Measurements from ENCODE around the gene PLPP4. TPM values are rescaled to one million over a fixed set of nuclear protein-coding genes. Genes with fewer than 3 reads are reported as not detected.

Gene PLPP4
- total RNA-seq, 1 experiment from 2014 or later = not detected

- no peaks in the 10 kb centered on the region for H3K36me3 ChIP-seq (ENCODE audit: insufficient read depth, low read length, poor library complexity, severe bottlenecking)
- TF ChIP-seq EZH2 (IDR thresholded peaks at IDR 0.05; ENCODE audit: borderline replicate concordance, low read depth, low read length, poor library complexity, severe bottlenecking) (no peak), CTCF (conservative IDR thresholded peaks at IDR 0.05; ENCODE audit: low read depth, low read length) (no peak)
- no peak overlapping the region for H3K4me3 ChIP-seq (ENCODE audit: low read depth, low read length, poor library complexity, severe bottlenecking)
- DNase-seq (ENCODE audit: low spot score) = no peak
- no peak overlapping the region for H3K27ac ChIP-seq (ENCODE audit: low read depth, low read length, poor library complexity, severe bottlenecking)
- intact Hi-C loops (cut with micrococcal nuclease; ENCODE audit: unreplicated experiment) = no loop called here
- H3K4me1 ChIP-seq (ENCODE audit: insufficient read depth, low read length, poor library complexity, severe bottlenecking) = no peaks in the 10 kb centered on the region
- ChIA-PET POLR2A (ENCODE audit: low non-redundant PET) (no interaction called here), CTCF (no interaction called here)
- BruUV-seq (replicated peaks) = no TSS peak
- H3K27me3 ChIP-seq (replicated peaks; ENCODE audit: insufficient read depth, low read depth, low read length, poor library complexity) = no peaks in the 10 kb centered on the region
- no peaks in the 10 kb centered on the region for H3K9me3 ChIP-seq (ENCODE audit: low read depth, low read length, poor library complexity, severe bottlenecking)
Observed at GRCh38 chr10:120610791-120611190, 153.8 kb downstream of the PLPP4 start.

- Histone ChIP-seq H3K27me3 (replicated peaks; ENCODE audit: insufficient read depth, low read depth, low read length, poor library complexity) (no peaks in the 10 kb centered on the region), H3K9me3 (ENCODE audit: low read depth, low read length, poor library complexity, severe bottlenecking) (peaks cover 6% of the 10 kb centered on the region), H3K4me1 (ENCODE audit: insufficient read depth, low read length, poor library complexity, severe bottlenecking) (no peaks in the 10 kb centered on the region), H3K4me3 (ENCODE audit: low read depth, low read length, poor library complexity, severe bottlenecking) (no peak overlapping the region), H3K27ac (ENCODE audit: low read depth, low read length, poor library complexity, severe bottlenecking) (no peak overlapping the region), H3K36me3 (ENCODE audit: insufficient read depth, low read length, poor library complexity, severe bottlenecking) (no peaks in the 10 kb centered on the region)
- ChIA-PET CTCF (no interaction called here), POLR2A (ENCODE audit: low non-redundant PET) (no interaction called here)
- no TSS peak for BruUV-seq (replicated peaks)
- no peak for DNase-seq (ENCODE audit: low spot score)
- intact Hi-C loops (cut with micrococcal nuclease; ENCODE audit: unreplicated experiment) = no loop called here
- no peak for TF ChIP-seq EZH2 (IDR thresholded peaks at IDR 0.05; ENCODE audit: borderline replicate concordance, low read depth, low read length, poor library complexity, severe bottlenecking)
- no peak for TF ChIP-seq CTCF (conservative IDR thresholded peaks at IDR 0.05; ENCODE audit: low read depth, low read length)
Observed at GRCh38 chr10:120612756-120613155, 155.7 kb downstream of the PLPP4 start.

- no peak for DNase-seq (ENCODE audit: low spot score)
- no peaks in the 10 kb centered on the region for H3K36me3 ChIP-seq (ENCODE audit: insufficient read depth, low read length, poor library complexity, severe bottlenecking)
- ChIA-PET CTCF (no interaction called here), POLR2A (ENCODE audit: low non-redundant PET) (no interaction called here)
- no peak overlapping the region for H3K4me3 ChIP-seq (ENCODE audit: low read depth, low read length, poor library complexity, severe bottlenecking)
- intact Hi-C loops (cut with micrococcal nuclease; ENCODE audit: unreplicated experiment) = no loop called here
- TF ChIP-seq CTCF (conservative IDR thresholded peaks at IDR 0.05; ENCODE audit: low read depth, low read length) (no peak), EZH2 (IDR thresholded peaks at IDR 0.05; ENCODE audit: borderline replicate concordance, low read depth, low read length, poor library complexity, severe bottlenecking) (no peak)
- H3K9me3 ChIP-seq (ENCODE audit: low read depth, low read length, poor library complexity, severe bottlenecking) = peaks cover 6% of the 10 kb centered on the region
- no TSS peak for BruUV-seq (replicated peaks)
- H3K4me1 ChIP-seq (ENCODE audit: insufficient read depth, low read length, poor library complexity, severe bottlenecking) = no peaks in the 10 kb centered on the region
- H3K27ac ChIP-seq (ENCODE audit: low read depth, low read length, poor library complexity, severe bottlenecking) = no peak overlapping the region
- no peaks in the 10 kb centered on the region for H3K27me3 ChIP-seq (replicated peaks; ENCODE audit: insufficient read depth, low read depth, low read length, poor library complexity)
Observed at GRCh38 chr10:120613180-120613579, 156.2 kb downstream of the PLPP4 start.
